ENCODE results near the gene HECTD1.

DNA sequence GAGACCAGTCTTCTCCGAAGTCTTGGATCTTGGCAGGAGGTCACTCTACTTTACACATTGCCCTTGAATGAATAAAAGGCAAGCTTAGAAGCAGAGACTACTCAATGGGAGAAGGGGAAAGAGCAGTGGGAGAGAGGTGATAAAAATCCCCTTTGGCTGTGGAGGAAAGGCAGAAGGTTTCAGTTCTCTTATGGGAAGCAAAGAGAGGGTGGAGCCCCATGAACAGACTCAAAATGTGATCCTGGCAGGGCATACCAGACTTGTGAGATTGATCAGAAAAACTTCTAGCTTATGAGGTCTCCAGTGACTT, 49.6 kb upstream of the HECTD1 start:
- no peak for TF ChIP-seq POLR2A (IDR thresholded peaks at IDR 0.05)
- TF ChIP-seq, protein P1, sequence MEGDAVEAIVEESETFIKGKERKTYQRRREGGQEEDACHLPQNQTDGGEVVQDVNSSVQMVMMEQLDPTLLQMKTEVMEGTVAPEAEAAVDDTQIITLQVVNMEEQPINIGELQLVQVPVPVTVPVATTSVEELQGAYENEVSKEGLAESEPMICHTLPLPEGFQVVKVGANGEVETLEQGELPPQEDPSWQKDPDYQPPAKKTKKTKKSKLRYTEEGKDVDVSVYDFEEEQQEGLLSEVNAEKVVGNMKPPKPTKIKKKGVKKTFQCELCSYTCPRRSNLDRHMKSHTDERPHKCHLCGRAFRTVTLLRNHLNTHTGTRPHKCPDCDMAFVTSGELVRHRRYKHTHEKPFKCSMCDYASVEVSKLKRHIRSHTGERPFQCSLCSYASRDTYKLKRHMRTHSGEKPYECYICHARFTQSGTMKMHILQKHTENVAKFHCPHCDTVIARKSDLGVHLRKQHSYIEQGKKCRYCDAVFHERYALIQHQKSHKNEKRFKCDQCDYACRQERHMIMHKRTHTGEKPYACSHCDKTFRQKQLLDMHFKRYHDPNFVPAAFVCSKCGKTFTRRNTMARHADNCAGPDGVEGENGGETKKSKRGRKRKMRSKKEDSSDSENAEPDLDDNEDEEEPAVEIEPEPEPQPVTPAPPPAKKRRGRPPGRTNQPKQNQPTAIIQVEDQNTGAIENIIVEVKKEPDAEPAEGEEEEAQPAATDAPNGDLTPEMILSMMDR (IDR thresholded peaks at IDR 0.05): no peak

All from thyroid gland (tissue), 4 donors.